ENCODE results near the gene HTT. TPM values are rescaled to one million over a fixed set of nuclear protein-coding genes. Genes with fewer than 3 reads are reported as not detected.

The HTT gene
- total and polyA plus RNA-seq, 9 of the 15 experiments (the other 6 are each of a cell fraction or from before 2014, with no cell fraction given): 0.66 to 31.6 (median 14.7) TPM

- TF ChIP-seq ZC3H4 (CRISPR knock-in tag; IDR thresholded peaks at IDR 0.05; ENCODE audit: borderline replicate concordance) (no peak), SIN3B (IDR thresholded peaks at IDR 0.05; ENCODE audit: low read depth) (no peak), ELF1 (tag; IDR thresholded peaks at IDR 0.05) (no peak)
These were observed 126.1 kb downstream of the HTT start (continued) for GRCh38 chr4:3200423-3201090.

DNA sequence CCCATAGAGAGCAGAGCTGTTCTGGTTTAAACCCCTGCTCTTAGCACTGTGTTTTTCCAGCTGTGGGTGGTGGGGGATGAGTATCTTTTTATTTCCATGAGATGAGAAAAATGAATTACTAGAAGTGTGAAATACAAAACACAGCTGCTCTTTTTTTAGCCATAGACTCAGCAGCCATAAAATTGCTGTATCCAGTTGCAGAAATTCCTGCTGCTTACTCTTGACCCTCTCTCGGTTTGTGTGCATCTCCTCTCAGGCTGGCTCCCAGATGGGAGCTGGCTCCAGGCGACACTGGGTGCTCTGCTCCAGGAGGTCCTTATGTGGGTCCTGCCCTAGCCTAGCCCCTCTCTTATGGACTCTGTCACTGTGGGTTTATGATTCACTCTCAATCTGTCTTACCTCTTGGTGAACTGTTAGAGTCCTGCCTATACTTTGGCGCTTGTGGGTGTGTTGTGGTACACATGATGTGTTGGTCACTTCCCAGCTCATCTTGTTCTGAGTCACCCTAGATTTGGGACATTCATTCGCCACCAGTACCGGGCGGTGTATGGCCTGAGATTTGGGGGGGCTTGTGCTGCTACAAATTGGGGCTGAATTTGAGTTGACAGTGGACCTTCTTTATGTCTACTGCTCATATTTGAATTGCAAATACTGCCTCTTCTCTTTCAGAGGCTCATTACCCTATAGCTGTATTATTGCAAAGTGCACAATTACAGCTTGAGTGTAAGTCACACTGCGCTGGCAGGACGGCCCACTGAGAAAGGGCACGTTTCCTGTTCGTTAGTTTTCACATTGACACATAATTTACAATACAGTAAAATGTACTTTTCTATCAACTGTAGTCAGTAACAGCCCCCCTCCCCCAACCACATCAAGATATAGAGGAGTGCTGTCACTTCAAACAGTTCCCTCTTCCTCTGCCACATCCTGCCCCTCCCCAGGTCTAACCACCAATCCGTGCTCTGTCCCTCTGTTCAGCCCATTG, 127.5 kb downstream of the HTT start:
- no peaks in the 10 kb centered on the region for H3K79me2 ChIP-seq (ENCODE audit: control insufficient read depth, insufficient read depth, low read length)
- no peaks in the 10 kb centered on the region for H3K9me1 ChIP-seq (ENCODE audit: control insufficient read depth, insufficient read depth, low read length)
- intact Hi-C loops (cut with micrococcal nuclease) (no loop called here), in situ Hi-C loops (cut with MboI) (no loop called here)
- peaks cover 6 to 12% of the 10 kb centered on the region in 2 experiments; a peak in 1 of 5 replicates for H3K4me1 ChIP-seq (replicated peaks in 1 of 2; ENCODE audit: control insufficient read depth in 2 of 2, insufficient read depth in 2 of 2, low read length in 2 of 2)
- peak overlapping the region; percentile 49; the same call in 1 of the 3 replicates for H3K27ac ChIP-seq (ENCODE audit: extremely low read depth, low read depth, low read length)
- DNase-seq (ENCODE audit: extremely low read depth in 1 of 4, low spot score in 3 of 4): peak in 2 of 4 experiments; percentile 41 to 63
- H3K9me3 ChIP-seq (replicated peaks; ENCODE audit: control insufficient read depth, insufficient read depth, low read depth, low read length): no peaks in the 10 kb centered on the region
- peaks cover 34% of the 10 kb centered on the region; the same call in 2 of the 3 replicates for H3K36me3 ChIP-seq (ENCODE audit: control insufficient read depth, insufficient read depth, low read length)
- CTCF ChIA-PET (ENCODE audit: low intra/inter-chr PET ratio): no interaction called here
- no peak overlapping the region for H3K4me2 ChIP-seq (ENCODE audit: insufficient read depth, low read length)
- no peak overlapping the region for H3K9ac ChIP-seq (ENCODE audit: insufficient read depth in 1 of 2, low read depth in 2 of 2, low read length in 2 of 2)
- no peak overlapping the region for H2AFZ ChIP-seq (ENCODE audit: low read depth, low read length)
- WGBS (ENCODE audit: insufficient coverage, low coverage, missing lambda C conversion rate): 53% methylated on average over 11 of the region's 11 CpGs
- no peak overlapping the region for H3K4me3 ChIP-seq
- peak; percentile 92 for ATAC-seq
- no peaks in the 10 kb centered on the region for H3K27me3 ChIP-seq (ENCODE audit: control insufficient read depth in 2 of 2, insufficient read depth in 2 of 2, low read length in 2 of 2)
- no TSS peak for BruUV-seq (replicated peaks)
- H4K20me1 ChIP-seq (replicated peaks; ENCODE audit: control insufficient read depth, insufficient read depth, low read length): no peaks in the 10 kb centered on the region
- POLR2A ChIA-PET: interaction anchor here (0.6 to 0.9 kb wide), 2 partner anchors 8 to 28 kb away, joined by 3 to 4 read pairs; no protein-coding TSS in a partner anchor
- peak; percentile 49 for FAIRE-seq
- TF ChIP-seq MITF (IDR thresholded peaks at IDR 0.05) (no peak), GABPB1 (CRISPR knock-in tag; IDR thresholded peaks at IDR 0.05) (peak; percentile 39; the same call in 1 of the 2 replicates), ILK (tag; IDR thresholded peaks at IDR 0.05; ENCODE audit: borderline replicate concordance, low read depth) (no peak), PKNOX1 (IDR thresholded peaks at IDR 0.05) (peak; percentile 82), PURB (CRISPR knock-in tag; IDR thresholded peaks at IDR 0.05; ENCODE audit: low read depth) (no peak), PHTF2 (CRISPR knock-in tag; IDR thresholded peaks at IDR 0.05) (no peak), LEF1 (IDR thresholded peaks at IDR 0.05) (0 out of 2 replicates have a peak, but pooled peaks have one; percentile 61)
- TF ChIP-seq, protein P1, sequence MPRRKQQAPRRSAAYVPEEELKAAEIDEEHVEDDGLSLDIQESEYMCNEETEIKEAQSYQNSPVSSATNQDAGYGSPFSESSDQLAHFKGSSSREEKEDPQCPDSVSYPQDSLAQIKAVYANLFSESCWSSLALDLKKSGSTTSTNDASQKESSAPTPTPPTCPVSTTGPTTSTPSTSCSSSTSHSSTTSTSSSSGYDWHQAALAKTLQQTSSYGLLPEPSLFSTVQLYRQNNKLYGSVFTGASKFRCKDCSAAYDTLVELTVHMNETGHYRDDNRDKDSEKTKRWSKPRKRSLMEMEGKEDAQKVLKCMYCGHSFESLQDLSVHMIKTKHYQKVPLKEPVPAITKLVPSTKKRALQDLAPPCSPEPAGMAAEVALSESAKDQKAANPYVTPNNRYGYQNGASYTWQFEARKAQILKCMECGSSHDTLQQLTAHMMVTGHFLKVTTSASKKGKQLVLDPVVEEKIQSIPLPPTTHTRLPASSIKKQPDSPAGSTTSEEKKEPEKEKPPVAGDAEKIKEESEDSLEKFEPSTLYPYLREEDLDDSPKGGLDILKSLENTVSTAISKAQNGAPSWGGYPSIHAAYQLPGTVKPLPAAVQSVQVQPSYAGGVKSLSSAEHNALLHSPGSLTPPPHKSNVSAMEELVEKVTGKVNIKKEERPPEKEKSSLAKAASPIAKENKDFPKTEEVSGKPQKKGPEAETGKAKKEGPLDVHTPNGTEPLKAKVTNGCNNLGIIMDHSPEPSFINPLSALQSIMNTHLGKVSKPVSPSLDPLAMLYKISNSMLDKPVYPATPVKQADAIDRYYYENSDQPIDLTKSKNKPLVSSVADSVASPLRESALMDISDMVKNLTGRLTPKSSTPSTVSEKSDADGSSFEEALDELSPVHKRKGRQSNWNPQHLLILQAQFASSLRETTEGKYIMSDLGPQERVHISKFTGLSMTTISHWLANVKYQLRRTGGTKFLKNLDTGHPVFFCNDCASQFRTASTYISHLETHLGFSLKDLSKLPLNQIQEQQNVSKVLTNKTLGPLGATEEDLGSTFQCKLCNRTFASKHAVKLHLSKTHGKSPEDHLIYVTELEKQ (CRISPR knock-in tag; IDR thresholded peaks at IDR 0.05): no peak
